Pancreas (tissue), 10 donors: ENCODE results near the gene CLDN3. TPM values are rescaled to one million over a fixed set of nuclear protein-coding genes. Genes with fewer than 3 reads are reported as not detected.
A peak's percentile ranks its signal among the peaks of the same experiment; 100 is the strongest.

ENCODE experiments used
- ATAC-seq, 4 donors: fragments of 200-7000 bp; cut with Tn5 transposase; one replicate each; pipeline versions ENCODE4 v1.8.0 to v1.9.1; 2020; ENCODE audit warnings: mild to moderate bottlenecking in 4 of 4, moderate library complexity in 4 of 4
- DNase-seq, 6 donors: peaks; one replicate each; pipeline ENCODE4 v3.0.0-alpha.2; 2020
- FAIRE-seq: peaks from 2 replicates; lab custom pipeline; 2012; peaks lifted over from hg19 to GRCh38; lab: Jason Lieb, UNC
- H3K27ac ChIP-seq, 4 donors: fragments of 200-600 bp; sonication (generic); 1 replicate in 3 of 4; 2 replicates in 1 of 4; pipeline versions ENCODE4 v1.5.0 to v1.8.0; 2020
- H3K27me3 ChIP-seq, 4 donors: fragments of 200-600 bp; one replicate each; pipeline ENCODE4 v1.8.0; 2021
- H3K36me3 ChIP-seq, 3 donors: fragments of 200-600 bp; sonication (generic) in 1 of 3; one replicate each; pipeline versions ENCODE4 v1.5.0 to v1.8.0; 2020 to 2021
- H3K4me1 ChIP-seq, 3 donors: fragments of 200-600 bp; one replicate each; pipeline ENCODE4 v1.8.0; 2021
- H3K4me3 ChIP-seq, 4 donors: fragments of 200-600 bp; sonication (generic) in 2 of 4; one replicate each; pipeline versions ENCODE4 v1.5.0 to v1.8.0; 2020 to 2021
- H3K9me3 ChIP-seq, 4 donors: fragments of 200-600 bp; one replicate each; pipeline ENCODE4 v1.8.0; 2021
- CTCF ChIP-seq, 4 donors: fragments of 200-600 bp; sonication (generic) in 3 of 4; IDR thresholded peaks; one replicate each; pipeline versions ENCODE4 v1.5.0 to v1.8.0; 2021; ENCODE audit warnings: antibody characterized with exemption in 4 of 4
- WGBS, 2 donors: extraction: QIAGEN DNeasy Blood & Tissue Kit; methylation state at CpG; one replicate each; pipeline ENCODE4 v1.1.7; 2013; 5-methylcytosine and 5-hydroxymethylcytosine counted together
- intact Hi-C, 3 donors: fragments of 100-400 bp; cut with DNase I; formaldehyde crosslinking; loops; one replicate each; pipeline versions ENCODE4 v1.11.1 to v1.14.2; 2022
- polyA plus RNA-seq, 2 donors: library from polyadenylated mRNA; stranded (reverse); fragments of 200-250 nt; gene quantifications; one replicate each; pipeline ENCODE4 v1.2.3, GENCODE V29; 2013
- total RNA-seq, 6 donors: library from RNA; stranded (reverse); fragmentation: NEBNext Ultra II Directional in 4 of 6; extraction: Animal tissue kit (Norgen Biotek cat#: 25700) in 4 of 6; gene quantifications; one replicate each; pipeline versions ENCODE4 v1.2.1 to v1.2.4, GENCODE V29; 2021 to 2023
- donor health status: healthy with polysubstance abuse.
- donor health status: DM: no; HTN: no; CAD: no; lungs with moderate emphysema.
- donor health status: DM: no; HTN: no; CAD: no.
- donor health status: control.
- donor health status: control.
- donor health status: Bipolar disorder and iron deficiency.
- donor health status: DM: yes; HTN: yes; CAD: no.
- donor health status: DM: no; HTN: no; CAD: no.
- donor health status: DM: no; HTN: no; CAD: no.
- donor health status: DM: yes; HTN: yes; CAD: no.

The CLDN3 gene
- total and polyA plus RNA-seq, 8 donors: 42.9 to 122 (median 53.1) TPM

- no peaks in the 10 kb centered on the region for H3K9me3 ChIP-seq
- no peaks in the 10 kb centered on the region for H3K36me3 ChIP-seq
- WGBS, 2 donors: 83 to 84% methylated on average over 1 of the region's 1 CpG
- H3K4me1 ChIP-seq: no peaks in the 10 kb centered on the region
- no peaks in the 10 kb centered on the region for H3K27me3 ChIP-seq
- ATAC-seq: no peak
- no peak for DNase-seq
- no peak overlapping the region for H3K27ac ChIP-seq
- TF ChIP-seq CTCF (IDR thresholded peaks at IDR 0.05): no peak
- no peak for FAIRE-seq
- H3K4me3 ChIP-seq: no peak overlapping the region
- intact Hi-C loops: no loop called here
Observed at GRCh38 chr7:73786588-73786987, 16.5 kb upstream of the CLDN3 start.

- 47 to 48% methylated on average over 1 of the region's 1 CpG for WGBS, 2 donors
- Histone ChIP-seq H3K9me3 (no peaks in the 10 kb centered on the region), H3K4me1 (no peaks in the 10 kb centered on the region), H3K27ac (no peak overlapping the region), H3K36me3 (no peaks in the 10 kb centered on the region), H3K27me3 (no peaks in the 10 kb centered on the region), H3K4me3 (no peak overlapping the region)
- FAIRE-seq (no peak), ATAC-seq (peak in 2 of 4 donors; percentile 20 to 34), DNase-seq (no peak)
- intact Hi-C loops: no loop called here
- no peak for TF ChIP-seq CTCF (IDR thresholded peaks at IDR 0.05)
Observed at GRCh38 chr7:73779517-73779916, 9.4 kb upstream of the CLDN3 start.

GRCh38 chr7:73778801-73779389, 8.8 kb upstream of the CLDN3 start:
- ATAC-seq (no peak), DNase-seq (peak in 1 of 6 donors; percentile 29), FAIRE-seq (no peak)
- no peaks in the 10 kb centered on the region for H3K27me3 ChIP-seq
- TF ChIP-seq CTCF (IDR thresholded peaks at IDR 0.05): no peak
- no peaks in the 10 kb centered on the region for H3K4me1 ChIP-seq
- WGBS, 2 donors: 90 to 97% methylated on average over 11 of the region's 11 CpGs
- no peaks in the 10 kb centered on the region for H3K36me3 ChIP-seq
- intact Hi-C loops: no loop called here
- no peak overlapping the region for H3K27ac ChIP-seq
- no peak overlapping the region for H3K4me3 ChIP-seq
- H3K9me3 ChIP-seq: no peaks in the 10 kb centered on the region

GRCh38 chr7:73774923-73775322, 4.9 kb upstream of the CLDN3 start:
- H3K27ac ChIP-seq: no peak overlapping the region
- intact Hi-C loops: no loop called here
- no peak for TF ChIP-seq CTCF (IDR thresholded peaks at IDR 0.05)
- H3K36me3 ChIP-seq: no peaks in the 10 kb centered on the region
- H3K9me3 ChIP-seq: no peaks in the 10 kb centered on the region
- DNase-seq (no peak), ATAC-seq (no peak), FAIRE-seq (no peak)
- no peaks in the 10 kb centered on the region for H3K27me3 ChIP-seq
- no peak overlapping the region for H3K4me3 ChIP-seq
- peaks cover 0 to 4% (median 0%) of the 10 kb centered on the region in 3 donors for H3K4me1 ChIP-seq
- 45 to 52% methylated on average over 1 of the region's 1 CpG for WGBS, 2 donors

- Histone ChIP-seq H3K27ac (no peak overlapping the region), H3K4me1 (peaks cover 0 to 4% (median 1%) of the 10 kb centered on the region in 3 donors), H3K36me3 (no peaks in the 10 kb centered on the region), H3K27me3 (no peaks in the 10 kb centered on the region), H3K4me3 (no peak overlapping the region), H3K9me3 (no peaks in the 10 kb centered on the region)
- ATAC-seq (no peak), DNase-seq (peak in 1 of 6 donors; percentile 48), FAIRE-seq (no peak)
- 87 to 91% methylated on average over 6 of the region's 6 CpGs for WGBS, 2 donors
- no peak for TF ChIP-seq CTCF (IDR thresholded peaks at IDR 0.05)
- intact Hi-C loops: no loop called here
Observed at GRCh38 chr7:73773700-73774517, 3.8 kb upstream of the CLDN3 start.
